Muscle of leg (tissue), 11 donors: ENCODE data around the gene SLC29A3. TPM values are rescaled to one million over a fixed set of nuclear protein-coding genes. Genes with fewer than 3 reads are reported as not detected.
A peak's percentile ranks its signal among the peaks of the same experiment; 100 is the strongest.

ENCODE experiments used
- DNase-seq: peaks from one replicate; pipeline ENCODE4 v3.0.0; 2013
- H3K27ac ChIP-seq: one replicate; pipeline ENCODE4 v1.5.1; 2013; ENCODE audit warnings: mild to moderate bottlenecking, low read length, control low read depth
- H3K27me3 ChIP-seq: one replicate; pipeline ENCODE4 v1.6.1; 2013; ENCODE audit warnings: low read length; ENCODE audit not compliant: control insufficient read depth, insufficient read depth
- H3K36me3 ChIP-seq: one replicate; pipeline ENCODE4 v1.6.1; 2013; ENCODE audit warnings: low read length; ENCODE audit not compliant: control insufficient read depth, insufficient read depth
- H3K4me1 ChIP-seq: one replicate; pipeline ENCODE4 v1.6.1; 2013; ENCODE audit warnings: low read length; ENCODE audit not compliant: control insufficient read depth, insufficient read depth
- H3K4me3 ChIP-seq: one replicate; pipeline ENCODE4 v1.5.1; 2013; ENCODE audit warnings: low read length, control low read depth
- H3K9me3 ChIP-seq: replicated peaks from 2 replicates; pipeline ENCODE4 v1.6.1; 2013; ENCODE audit warnings: low read depth, low read length; ENCODE audit not compliant: control insufficient read depth
- WGBS: methylation state at CpG from one replicate; pipeline ENCODE4 v1.1.5; 2013; ENCODE audit warnings: missing lambda C conversion rate; ENCODE audit not compliant: insufficient coverage; 5-methylcytosine and 5-hydroxymethylcytosine counted together
- polyA plus RNA-seq, 8 donors: library from polyadenylated mRNA; unstranded; fragments of 120-200 nt; gene quantifications; one replicate each; pipeline versions ENCODE4 v1.2.1 to v1.2.3, GENCODE V29; 2013; ENCODE audit warnings: inconsistent platforms in 1 of 8, low replicate concordance in 1 of 8; ENCODE audit not compliant: insufficient read length in 8 of 8, insufficient read depth in 1 of 8
- total RNA-seq: library from RNA; stranded (reverse); fragments of 120-200 nt; gene quantifications from one replicate; pipeline ENCODE4 v1.2.4, GENCODE V29; 2013

SLC29A3 gene
- total and polyA plus RNA-seq, 9 donors, result 1.7 to 5.4 (median 3.8) TPM

DNA sequence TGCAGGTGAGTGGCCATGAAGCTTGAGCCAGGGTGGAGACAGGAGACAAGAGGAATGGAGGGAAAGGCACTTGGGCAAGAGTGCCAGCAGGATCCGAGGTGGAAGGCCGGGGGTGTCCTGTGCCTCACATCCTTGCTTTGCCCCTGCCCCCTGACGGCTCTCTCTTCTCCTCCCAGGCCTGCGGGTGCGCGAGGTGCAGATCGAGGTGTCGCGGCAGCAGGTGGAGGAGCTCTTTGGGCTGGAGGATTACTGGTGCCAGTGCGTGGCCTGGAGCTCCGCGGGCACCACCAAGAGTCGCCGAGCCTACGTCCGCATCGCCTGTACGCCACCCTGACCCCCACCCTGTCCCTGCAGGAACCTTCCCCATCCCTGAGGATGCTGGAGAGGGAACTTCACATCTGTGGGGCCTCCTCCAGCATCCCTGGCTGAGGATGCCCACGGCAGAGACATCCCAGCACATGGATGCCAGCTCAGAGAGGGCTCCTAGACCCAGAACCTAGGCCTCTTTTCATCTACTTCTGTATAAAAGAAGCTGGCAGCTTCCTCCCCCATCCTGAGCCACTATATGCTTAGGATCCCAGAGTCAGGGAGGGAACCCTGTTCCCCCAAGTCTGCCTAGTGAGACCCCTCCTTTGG lies 34.4 kb upstream of the SLC29A3 start:
- Histone ChIP-seq H3K9me3 (no peaks in the 10 kb centered on the region), H3K27me3 (peaks cover 4% of the 10 kb centered on the region), H3K4me1 (peaks cover 6% of the 10 kb centered on the region), H3K27ac (no peak overlapping the region), H3K36me3 (peaks cover 11% of the 10 kb centered on the region), H3K4me3 (no peak overlapping the region)
- WGBS, result 85% methylated on average over 13 of the region's 19 CpGs
- no peak for DNase-seq

DNA sequence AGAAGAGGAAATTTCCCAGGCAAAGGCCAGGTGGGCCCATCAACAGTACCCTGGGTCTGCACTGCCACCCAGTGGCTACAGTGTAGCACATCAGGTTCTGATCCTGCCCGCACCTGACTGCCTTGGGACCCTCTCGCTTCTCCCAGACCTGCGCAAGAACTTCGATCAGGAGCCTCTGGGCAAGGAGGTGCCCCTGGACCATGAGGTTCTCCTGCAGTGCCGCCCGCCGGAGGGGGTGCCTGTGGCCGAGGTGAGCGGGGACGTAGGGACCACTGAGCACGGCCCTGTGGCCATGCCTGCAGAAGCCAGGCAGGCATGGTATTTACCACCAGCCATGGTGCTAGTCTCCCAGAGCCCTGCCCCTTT lies 33.9 kb upstream of the SLC29A3 start:
- H3K9me3 ChIP-seq, result no peaks in the 10 kb centered on the region
- H3K27me3 ChIP-seq, result peaks cover 4% of the 10 kb centered on the region
- H3K4me1 ChIP-seq, result peaks cover 5% of the 10 kb centered on the region
- WGBS, result 45% methylated on average over 11 of the region's 11 CpGs
- H3K36me3 ChIP-seq, result peaks cover 12% of the 10 kb centered on the region
- no peak overlapping the region for H3K27ac ChIP-seq
- H3K4me3 ChIP-seq, result no peak overlapping the region
- DNase-seq, result peak; percentile 70

DNA sequence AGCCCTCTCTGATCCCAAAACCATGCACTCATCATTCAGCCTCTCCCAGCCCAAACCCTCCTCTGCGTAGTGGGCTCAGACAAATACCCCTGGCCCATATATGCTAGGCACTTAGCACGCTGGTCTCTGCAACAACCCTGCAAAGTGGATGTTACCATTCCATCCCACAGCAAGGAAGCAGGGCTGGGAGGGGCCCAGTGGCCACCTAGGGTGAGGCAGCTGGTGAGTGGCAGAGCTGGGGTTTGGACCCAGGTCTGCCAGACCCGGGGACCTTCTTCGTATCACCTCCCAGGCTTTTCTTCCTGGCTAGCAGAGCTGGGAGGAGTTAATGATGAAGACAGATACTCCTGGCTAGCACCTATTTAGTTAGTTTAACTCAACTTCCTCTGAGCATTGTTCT lies 33.1 kb upstream of the SLC29A3 start:
- H3K4me1 ChIP-seq, result peaks cover 12% of the 10 kb centered on the region
- WGBS, result 61% methylated on average over 3 of the region's 4 CpGs

DNA sequence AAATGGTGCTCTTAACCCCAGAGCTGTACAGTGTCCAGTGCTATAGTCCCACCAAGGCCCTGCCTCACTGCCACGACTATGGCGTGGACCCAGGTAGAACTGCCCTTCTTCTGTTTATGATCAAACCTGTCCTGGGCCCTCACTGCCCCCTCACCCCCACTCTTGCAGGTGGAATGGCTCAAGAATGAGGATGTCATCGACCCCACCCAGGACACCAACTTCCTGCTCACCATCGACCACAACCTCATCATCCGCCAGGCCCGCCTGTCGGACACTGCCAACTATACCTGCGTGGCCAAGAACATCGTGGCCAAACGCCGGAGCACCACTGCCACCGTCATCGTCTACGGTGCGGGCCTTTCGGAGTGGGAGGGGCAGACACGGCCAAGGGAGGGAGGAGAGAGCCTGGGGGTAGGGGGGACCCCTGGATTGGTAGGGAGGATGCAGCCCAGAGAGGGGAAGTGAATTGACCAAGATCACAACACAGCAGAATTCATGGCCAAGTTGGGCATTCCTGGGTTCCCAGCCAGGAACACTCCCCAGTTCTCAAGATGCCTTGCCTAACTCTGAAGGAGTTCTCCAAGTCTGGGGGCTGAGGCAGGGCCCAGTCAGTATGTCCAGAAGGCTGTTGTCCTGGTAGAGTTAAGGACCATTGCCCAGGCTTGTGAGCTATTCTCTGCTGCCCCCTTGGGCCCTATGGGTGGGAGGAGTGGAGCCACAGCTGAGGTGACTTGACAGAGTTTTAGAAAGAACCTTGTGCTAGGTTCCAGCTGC lies 32.4 kb upstream of the SLC29A3 start:
- no peaks in the 10 kb centered on the region for H3K9me3 ChIP-seq
- H3K4me3 ChIP-seq, result no peak overlapping the region
- 91% methylated on average over 17 of the region's 17 CpGs for WGBS
- H3K27ac ChIP-seq, result no peak overlapping the region
- H3K36me3 ChIP-seq, result peaks cover 14% of the 10 kb centered on the region
- no peak for DNase-seq
- peaks cover 2% of the 10 kb centered on the region for H3K27me3 ChIP-seq
- H3K4me1 ChIP-seq, result peaks cover 19% of the 10 kb centered on the region

More for the DNA sequence above, 33.1 kb upstream of the SLC29A3 start:
- Histone ChIP-seq H3K27me3 (peaks cover 2% of the 10 kb centered on the region), H3K9me3 (no peaks in the 10 kb centered on the region), H3K27ac (no peak overlapping the region), H3K36me3 (peaks cover 14% of the 10 kb centered on the region), H3K4me3 (no peak overlapping the region)
- no peak for DNase-seq

DNA sequence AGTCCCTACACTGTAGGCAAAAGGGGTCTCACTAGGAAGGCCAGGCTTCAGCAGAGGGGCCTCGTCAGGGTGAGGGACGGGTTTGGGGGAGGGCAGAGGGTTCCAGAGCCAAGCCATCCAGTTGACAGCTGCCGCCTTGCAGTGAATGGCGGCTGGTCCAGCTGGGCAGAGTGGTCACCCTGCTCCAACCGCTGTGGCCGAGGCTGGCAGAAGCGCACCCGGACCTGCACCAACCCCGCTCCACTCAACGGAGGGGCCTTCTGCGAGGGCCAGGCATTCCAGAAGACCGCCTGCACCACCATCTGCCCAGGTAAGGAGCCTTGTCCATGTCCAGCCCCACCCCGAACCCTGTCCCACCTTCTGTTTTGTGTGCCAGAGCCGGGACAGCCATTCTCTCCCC lies 31.6 kb upstream of the SLC29A3 start:
- 80% methylated on average over 14 of the region's 14 CpGs for WGBS
- no peaks in the 10 kb centered on the region for H3K9me3 ChIP-seq
- H3K27me3 ChIP-seq, result peaks cover 2% of the 10 kb centered on the region
- H3K27ac ChIP-seq, result no peak overlapping the region
- no peak for DNase-seq
- peaks cover 20% of the 10 kb centered on the region for H3K4me1 ChIP-seq
- H3K36me3 ChIP-seq, result peaks cover 14% of the 10 kb centered on the region
- H3K4me3 ChIP-seq, result no peak overlapping the region

DNA sequence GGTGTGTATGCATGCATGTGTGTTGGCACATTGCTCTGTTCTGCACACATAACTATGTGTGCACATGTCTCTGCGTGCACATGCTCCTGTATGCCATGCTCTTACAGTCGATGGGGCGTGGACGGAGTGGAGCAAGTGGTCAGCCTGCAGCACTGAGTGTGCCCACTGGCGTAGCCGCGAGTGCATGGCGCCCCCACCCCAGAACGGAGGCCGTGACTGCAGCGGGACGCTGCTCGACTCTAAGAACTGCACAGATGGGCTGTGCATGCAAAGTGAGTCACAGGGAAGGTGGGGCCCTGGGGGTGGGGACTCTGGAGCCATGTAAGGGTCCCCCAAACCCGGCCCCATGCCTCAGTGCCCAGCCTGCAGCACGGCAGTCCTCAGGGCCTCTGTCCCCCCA lies 30.6 kb upstream of the SLC29A3 start:
- 87% methylated on average over 15 of the region's 15 CpGs for WGBS
- no peaks in the 10 kb centered on the region for H3K9me3 ChIP-seq
- H3K4me1 ChIP-seq, result peaks cover 24% of the 10 kb centered on the region
- no peak overlapping the region for H3K4me3 ChIP-seq
- no peak overlapping the region for H3K27ac ChIP-seq
- peaks cover 14% of the 10 kb centered on the region for H3K36me3 ChIP-seq
- H3K27me3 ChIP-seq, result peaks cover 2% of the 10 kb centered on the region
- DNase-seq, result no peak

DNA sequence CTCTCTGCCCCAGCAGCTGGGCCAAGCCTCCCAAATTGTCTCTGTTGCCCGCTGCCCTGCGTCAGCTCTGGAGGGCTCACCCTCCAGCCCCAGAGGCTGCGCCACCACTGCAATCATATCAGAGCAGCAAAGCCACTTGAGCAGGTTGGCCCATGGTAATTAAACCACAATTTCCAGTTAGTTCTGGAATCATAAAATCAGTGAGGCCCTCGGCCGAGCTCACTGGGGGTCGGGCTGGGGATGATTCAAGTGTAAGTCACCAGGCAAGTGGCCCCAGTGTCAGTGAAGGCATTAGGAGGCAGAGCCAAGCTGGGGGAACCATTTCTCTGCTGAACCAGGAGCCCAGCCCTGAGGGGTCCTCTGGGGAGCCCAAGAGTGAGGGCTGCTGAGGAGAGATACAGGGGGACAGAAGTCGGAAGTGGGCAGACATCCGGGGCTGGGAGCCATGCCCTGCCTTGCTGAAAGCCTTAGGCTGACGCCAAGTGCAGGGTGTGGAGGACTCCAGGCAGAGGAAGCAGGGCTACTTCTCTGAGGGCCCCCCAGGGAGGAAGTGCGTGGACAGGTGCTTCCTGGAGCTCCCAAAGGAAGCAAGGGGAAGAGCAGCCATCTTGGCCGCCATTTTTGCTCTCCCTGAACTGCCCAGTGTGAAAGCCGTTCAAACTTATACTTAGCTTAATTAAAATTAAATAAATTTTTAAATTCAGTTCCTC lies 29.5 kb upstream of the SLC29A3 start:
- H3K36me3 ChIP-seq, result peaks cover 14% of the 10 kb centered on the region
- H3K4me3 ChIP-seq, result no peak overlapping the region
- 79% methylated on average over 7 of the region's 12 CpGs for WGBS
- DNase-seq, result no peak
- peaks cover 29% of the 10 kb centered on the region for H3K4me1 ChIP-seq
- H3K27ac ChIP-seq, result peak overlapping the region; percentile 13
- peaks cover 2% of the 10 kb centered on the region for H3K27me3 ChIP-seq
- no peaks in the 10 kb centered on the region for H3K9me3 ChIP-seq

DNA sequence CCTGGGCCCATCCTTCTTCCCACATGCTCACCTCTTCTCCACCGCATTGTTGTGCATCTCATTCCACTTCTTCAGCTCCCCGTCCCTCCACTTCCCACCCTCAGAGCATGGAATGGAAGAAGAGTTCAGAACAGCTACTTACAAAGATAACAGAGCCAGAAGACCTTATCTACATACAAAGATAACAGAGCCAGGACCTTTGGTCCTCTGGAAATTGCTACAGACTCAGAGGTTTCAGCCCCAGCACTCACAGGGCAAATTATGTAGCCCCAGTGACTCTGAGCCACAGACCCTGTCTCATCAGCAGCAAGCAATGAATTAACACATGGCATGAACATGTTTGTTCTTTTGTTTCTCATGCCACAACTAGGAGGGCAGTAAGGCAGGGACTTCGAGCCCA lies 28.7 kb upstream of the SLC29A3 start:
- DNase-seq, result no peak
- no peak overlapping the region for H3K4me3 ChIP-seq
- H3K27me3 ChIP-seq, result peaks cover 2% of the 10 kb centered on the region
- 100% methylated on average over 1 of the region's 3 CpGs for WGBS
- no peak overlapping the region for H3K27ac ChIP-seq
- peaks cover 26% of the 10 kb centered on the region for H3K4me1 ChIP-seq
- peaks cover 20% of the 10 kb centered on the region for H3K36me3 ChIP-seq
- no peaks in the 10 kb centered on the region for H3K9me3 ChIP-seq

DNA sequence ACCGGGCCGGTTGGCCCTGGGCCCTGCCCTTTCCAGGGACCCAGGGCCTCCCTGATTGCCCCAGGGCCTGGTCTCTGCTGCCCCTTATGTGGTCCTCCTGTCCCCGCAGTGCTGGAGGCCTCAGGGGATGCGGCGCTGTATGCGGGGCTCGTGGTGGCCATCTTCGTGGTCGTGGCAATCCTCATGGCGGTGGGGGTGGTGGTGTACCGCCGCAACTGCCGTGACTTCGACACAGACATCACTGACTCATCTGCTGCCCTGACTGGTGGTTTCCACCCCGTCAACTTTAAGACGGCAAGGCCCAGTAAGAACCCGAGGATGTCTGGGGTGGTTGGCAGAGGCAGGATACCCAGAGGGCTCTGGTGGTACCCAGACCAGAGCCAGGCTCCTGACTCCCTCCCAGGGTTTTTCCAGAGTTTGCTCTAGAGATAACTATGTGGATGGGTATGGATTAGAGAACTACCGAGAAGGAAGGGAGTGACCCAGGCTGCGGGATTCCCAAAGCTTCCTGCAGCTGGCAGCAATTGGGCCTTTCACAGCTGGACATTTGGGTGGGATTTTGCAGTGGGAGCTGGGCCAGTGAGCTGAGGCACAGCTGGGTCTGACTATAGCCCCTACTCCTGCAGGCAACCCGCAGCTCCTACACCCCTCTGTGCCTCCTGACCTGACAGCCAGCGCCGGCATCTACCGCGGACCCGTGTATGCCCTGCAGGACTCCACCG lies 28.1 kb upstream of the SLC29A3 start:
- H3K27ac ChIP-seq, result no peak overlapping the region
- peaks cover 26% of the 10 kb centered on the region for H3K4me1 ChIP-seq
- DNase-seq, result peak; percentile 53
- no peaks in the 10 kb centered on the region for H3K27me3 ChIP-seq
- H3K9me3 ChIP-seq, result no peaks in the 10 kb centered on the region
- 78% methylated on average over 23 of the region's 26 CpGs for WGBS
- no peak overlapping the region for H3K4me3 ChIP-seq
- peaks cover 22% of the 10 kb centered on the region for H3K36me3 ChIP-seq

DNA sequence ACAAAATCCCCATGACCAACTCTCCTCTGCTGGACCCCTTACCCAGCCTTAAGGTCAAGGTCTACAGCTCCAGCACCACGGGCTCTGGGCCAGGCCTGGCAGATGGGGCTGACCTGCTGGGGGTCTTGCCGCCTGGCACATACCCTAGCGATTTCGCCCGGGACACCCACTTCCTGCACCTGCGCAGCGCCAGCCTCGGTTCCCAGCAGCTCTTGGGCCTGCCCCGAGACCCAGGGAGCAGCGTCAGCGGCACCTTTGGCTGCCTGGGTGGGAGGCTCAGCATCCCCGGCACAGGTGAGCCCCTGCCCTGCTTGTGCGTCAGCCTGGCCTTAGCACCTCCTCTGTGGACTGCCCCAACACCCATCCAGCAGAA lies 27.5 kb upstream of the SLC29A3 start:
- Histone ChIP-seq H3K4me3 (no peak overlapping the region), H3K9me3 (no peaks in the 10 kb centered on the region), H3K27me3 (no peaks in the 10 kb centered on the region), H3K27ac (no peak overlapping the region), H3K4me1 (peaks cover 26% of the 10 kb centered on the region), H3K36me3 (peaks cover 18% of the 10 kb centered on the region)
- no peak for DNase-seq
- 82% methylated on average over 11 of the region's 13 CpGs for WGBS
